DMS 273 (cell line): ENCODE measurements around the gene ANKHD1.

ENCODE experiments used
- DNase-seq: peaks from one replicate; lab custom pipeline; 2025; ENCODE audit not compliant: unreplicated experiment; lab: John Stamatoyannopoulos, UW

The ANKHD1 gene

DNA sequence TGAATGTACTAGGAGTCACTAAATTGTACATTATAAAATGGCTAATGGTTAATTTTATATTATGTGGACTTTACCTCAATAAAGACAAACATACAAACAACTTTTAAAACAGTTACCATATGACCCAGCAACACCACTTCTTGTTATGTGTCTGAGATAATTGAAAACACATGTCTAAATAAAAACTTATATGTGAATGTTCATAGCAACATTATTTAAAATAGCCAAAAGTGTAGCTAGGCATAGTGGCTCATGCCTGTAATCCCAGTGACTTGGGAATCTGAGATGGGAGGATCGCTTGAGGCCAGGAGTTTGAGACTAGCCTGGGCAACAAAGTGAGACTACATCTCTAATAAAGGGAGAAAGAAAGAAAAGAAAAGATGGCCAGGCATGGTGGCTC is 185.9 kb downstream of the ANKHD1 start:
- no peak for DNase-seq

- no peak for DNase-seq
Observed at GRCh38 chr5:140588311-140589070, 186.9 kb downstream of the ANKHD1 start.
